Epidermal melanocyte (primary cell): ENCODE measurements around the gene IGSF10.
"Not testable (repeated sequence)": the region's sequence is repeated elsewhere in the genome, so short reads cannot be mapped to it uniquely, and the experiment has no call there.

ENCODE experiments used
- DNase-seq: peaks from one replicate; pipeline ENCODE4 v3.0.0; 2011; ENCODE audit warnings: low spot score; ENCODE audit not compliant: insufficient read length

IGSF10 gene

GRCh38 chr3:151460774-151461450 is at the start of gene IGSF10:
IGSF10 (minus strand) TSS chr3:151461061; CDS start chr3:151458709, 2,352 bp downstream.
- no peak for DNase-seq

GRCh38 chr3:151509468-151510135 is 48.7 kb upstream of the IGSF10 start:
- DNase-seq, result not testable (repeated sequence)

GRCh38 chr3:151504606-151505005 is 43.7 kb upstream of the IGSF10 start:
- no peak for DNase-seq

- DNase-seq, result no peak
Measured at GRCh38 chr3:151503074-151503473, 42.2 kb upstream of the IGSF10 start.

GRCh38 chr3:151501923-151502632 is 41.2 kb upstream of the IGSF10 start:
- no peak for DNase-seq

- DNase-seq, result no peak
Measured at GRCh38 chr3:151501171-151501922, 40.5 kb upstream of the IGSF10 start.

- DNase-seq, result no peak
Measured at GRCh38 chr3:151499168-151499567, 38.3 kb upstream of the IGSF10 start.

GRCh38 chr3:151491525-151491924 is 30.7 kb upstream of the IGSF10 start:
- no peak for DNase-seq

- not testable (repeated sequence) for DNase-seq
Measured at GRCh38 chr3:151487833-151488232, 27.0 kb upstream of the IGSF10 start.

- no peak for DNase-seq
Measured at GRCh38 chr3:151483961-151484520, 23.2 kb upstream of the IGSF10 start.

GRCh38 chr3:151483488-151483887 is 22.6 kb upstream of the IGSF10 start:
- no peak for DNase-seq

- DNase-seq, result no peak
Measured at GRCh38 chr3:151480492-151480891, 19.6 kb upstream of the IGSF10 start.

- no peak for DNase-seq
Measured at GRCh38 chr3:151479452-151479851, 18.6 kb upstream of the IGSF10 start.

- DNase-seq, result no peak
Measured at GRCh38 chr3:151478335-151478697, 17.5 kb upstream of the IGSF10 start.

GRCh38 chr3:151477591-151478334 is 16.9 kb upstream of the IGSF10 start:
- no peak for DNase-seq

- no peak for DNase-seq
Measured at GRCh38 chr3:151476344-151477018, 15.6 kb upstream of the IGSF10 start.

GRCh38 chr3:151468284-151468917 is 7.5 kb upstream of the IGSF10 start:
- no peak for DNase-seq

- no peak for DNase-seq
Measured at GRCh38 chr3:151467069-151467468, 6.2 kb upstream of the IGSF10 start.

- DNase-seq, result no peak
Measured at GRCh38 chr3:151462991-151463390, 2.1 kb upstream of the IGSF10 start.
